ENCODE data around the gene GPAT2.
"Not testable (repeated sequence)": the region's sequence is repeated elsewhere in the genome, so short reads cannot be mapped to it uniquely, and the experiment has no call there.

Gene GPAT2

DNA sequence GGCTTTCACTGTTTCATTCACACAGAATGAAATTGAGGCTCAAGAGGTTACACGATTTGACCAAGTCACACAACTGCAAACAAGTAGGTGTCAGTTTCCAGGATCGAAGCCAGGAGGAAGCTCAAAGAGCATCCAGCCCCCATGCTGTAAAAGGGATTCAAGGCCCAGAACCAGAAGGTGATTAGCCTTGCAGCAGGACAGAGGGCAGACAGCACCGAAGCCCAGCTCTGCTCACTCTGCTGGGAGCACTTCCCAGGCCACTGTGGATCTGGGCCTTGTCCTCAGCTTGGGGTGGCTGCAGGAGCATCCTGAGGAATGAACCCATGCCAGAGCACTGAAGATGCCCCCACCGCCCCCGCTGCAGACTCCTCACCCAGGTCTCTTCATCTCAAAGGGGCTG is 27.8 kb upstream of the GPAT2 start:
- not testable (repeated sequence) for H3K27ac ChIP-seq (ENCODE audit: low read depth, low read length); H3K9ac ChIP-seq (ENCODE audit: low read length); H3K27me3 ChIP-seq (ENCODE audit: control insufficient read depth in 1 of 2, insufficient read depth in 2 of 2, low read length in 2 of 2); H3K36me3 ChIP-seq (ENCODE audit: insufficient read depth, low read length); H3K9me3 ChIP-seq (ENCODE audit: low read length); H3K4me3 ChIP-seq (ENCODE audit: low read depth in 1 of 2, low read length in 2 of 2); H3K4me1 ChIP-seq (ENCODE audit: insufficient read depth, low read length)

GRCh38 chr2:96061901-96062300 is 27.2 kb upstream of the GPAT2 start:
- H3K27ac ChIP-seq (ENCODE audit: low read depth, low read length); H3K9ac ChIP-seq (ENCODE audit: low read length); H3K4me1 ChIP-seq (ENCODE audit: insufficient read depth, low read length): not testable (repeated sequence)

DNA sequence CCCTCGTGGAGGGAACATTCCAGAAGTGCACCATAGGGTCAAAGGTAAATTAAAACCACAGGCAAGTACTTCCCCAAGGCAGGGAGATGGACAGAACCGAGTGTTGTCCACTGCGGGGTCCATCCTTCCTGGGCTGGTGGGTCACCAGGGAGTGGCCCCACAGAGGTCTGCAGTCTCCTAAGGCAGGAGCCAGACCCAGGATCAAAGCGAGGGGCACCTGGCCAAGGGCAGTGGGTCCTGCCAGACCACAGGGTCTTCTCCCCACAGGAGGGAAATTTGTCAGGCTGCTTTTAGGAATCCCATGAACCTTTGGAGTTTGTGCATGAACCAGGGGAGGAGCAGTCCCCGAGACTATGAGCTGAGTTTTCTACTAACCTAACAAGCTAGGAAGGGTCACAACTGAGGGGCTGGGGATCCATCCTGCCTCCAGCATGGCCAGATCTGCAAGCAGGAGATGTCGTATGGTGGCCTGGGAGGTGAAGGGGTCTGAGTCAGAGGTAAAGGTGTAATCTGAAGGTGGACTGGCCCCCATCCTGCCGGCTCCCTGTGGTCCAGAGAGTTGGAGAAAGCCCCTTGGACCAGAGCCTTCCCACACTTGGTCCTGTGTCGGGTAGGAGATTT is 26.6 kb upstream of the GPAT2 start:
- H3K4me3 ChIP-seq (ENCODE audit: low read depth in 1 of 2, low read length in 2 of 2); H3K27me3 ChIP-seq (ENCODE audit: control insufficient read depth in 1 of 2, insufficient read depth in 2 of 2, low read length in 2 of 2); H3K4me1 ChIP-seq (ENCODE audit: insufficient read depth, low read length); H3K9ac ChIP-seq (ENCODE audit: low read length); H3K27ac ChIP-seq (ENCODE audit: low read depth, low read length); H3K9me3 ChIP-seq (ENCODE audit: low read length); H3K36me3 ChIP-seq (ENCODE audit: insufficient read depth, low read length): not testable (repeated sequence)

More at GRCh38 chr2:96061901-96062300, 27.2 kb upstream of the GPAT2 start:
- H3K27me3 ChIP-seq (ENCODE audit: control insufficient read depth in 1 of 2, insufficient read depth in 2 of 2, low read length in 2 of 2); H3K4me3 ChIP-seq (ENCODE audit: low read depth in 1 of 2, low read length in 2 of 2); H3K36me3 ChIP-seq (ENCODE audit: insufficient read depth, low read length); H3K9me3 ChIP-seq (ENCODE audit: low read length): not testable (repeated sequence)

GRCh38 chr2:96060325-96060724 is 25.6 kb upstream of the GPAT2 start:
- not testable (repeated sequence) for H3K27me3 ChIP-seq (ENCODE audit: control insufficient read depth in 1 of 2, insufficient read depth in 2 of 2, low read length in 2 of 2); H3K9ac ChIP-seq (ENCODE audit: low read length); H3K9me3 ChIP-seq (ENCODE audit: low read length); H3K4me1 ChIP-seq (ENCODE audit: insufficient read depth, low read length); H3K27ac ChIP-seq (ENCODE audit: low read depth, low read length); H3K4me3 ChIP-seq (ENCODE audit: low read depth in 1 of 2, low read length in 2 of 2); H3K36me3 ChIP-seq (ENCODE audit: insufficient read depth, low read length)

DNA sequence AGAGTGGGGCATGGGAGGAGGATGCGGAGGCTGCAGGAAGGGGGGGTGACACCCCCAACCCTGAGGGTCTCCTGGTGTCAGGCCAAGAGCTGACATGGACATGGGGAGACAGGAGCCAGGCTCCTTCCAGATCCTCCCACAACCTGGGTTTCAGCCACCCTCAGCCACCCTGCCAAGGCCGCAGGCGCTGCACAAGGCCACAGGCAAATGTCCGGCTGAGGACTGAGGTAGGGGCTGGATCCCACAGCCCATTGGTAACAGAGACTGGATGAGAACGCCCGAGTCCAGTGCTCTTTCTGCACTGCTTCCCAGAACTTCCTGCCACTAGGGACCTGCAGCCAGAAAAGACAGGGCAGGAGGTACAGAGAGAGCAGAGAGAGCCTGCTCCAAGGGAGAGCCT is 24.7 kb upstream of the GPAT2 start:
- H3K9me3 ChIP-seq (ENCODE audit: low read length); H3K27me3 ChIP-seq (ENCODE audit: control insufficient read depth in 1 of 2, insufficient read depth in 2 of 2, low read length in 2 of 2): not testable (repeated sequence)

DNA sequence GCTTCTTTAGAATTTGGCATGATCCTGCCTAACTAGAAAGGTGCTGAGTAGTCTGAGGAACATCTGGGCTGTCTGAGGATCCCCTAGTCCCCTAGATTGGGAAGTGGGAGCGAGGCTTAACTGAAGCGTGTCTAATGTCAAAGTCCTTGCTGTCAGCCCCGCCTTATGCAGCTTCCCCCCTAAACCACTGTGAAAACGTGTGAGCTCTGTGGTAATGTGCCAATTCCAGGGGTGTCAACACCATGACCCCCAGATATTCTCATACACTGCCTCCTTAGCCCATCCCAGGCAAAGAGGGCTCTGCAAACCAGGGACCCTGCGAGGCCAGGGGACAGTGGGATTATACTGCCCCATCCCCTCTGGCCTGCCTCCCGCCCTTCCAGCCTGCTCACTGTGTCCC is 21.1 kb upstream of the GPAT2 start:
- H3K27me3 ChIP-seq (ENCODE audit: control insufficient read depth in 1 of 2, insufficient read depth in 2 of 2, low read length in 2 of 2); H3K9ac ChIP-seq (ENCODE audit: low read length); H3K36me3 ChIP-seq (ENCODE audit: insufficient read depth, low read length); H3K4me1 ChIP-seq (ENCODE audit: insufficient read depth, low read length); H3K9me3 ChIP-seq (ENCODE audit: low read length); H3K27ac ChIP-seq (ENCODE audit: low read depth, low read length); H3K4me3 ChIP-seq (ENCODE audit: low read depth in 1 of 2, low read length in 2 of 2): not testable (repeated sequence)

More for the DNA sequence above, 24.7 kb upstream of the GPAT2 start:
- not testable (repeated sequence) for H3K9ac ChIP-seq (ENCODE audit: low read length); H3K4me1 ChIP-seq (ENCODE audit: insufficient read depth, low read length); H3K27ac ChIP-seq (ENCODE audit: low read depth, low read length); H3K4me3 ChIP-seq (ENCODE audit: low read depth in 1 of 2, low read length in 2 of 2); H3K36me3 ChIP-seq (ENCODE audit: insufficient read depth, low read length)

- H3K9me3 ChIP-seq (ENCODE audit: low read length); H3K4me3 ChIP-seq (ENCODE audit: low read depth in 1 of 2, low read length in 2 of 2); H3K27me3 ChIP-seq (ENCODE audit: control insufficient read depth in 1 of 2, insufficient read depth in 2 of 2, low read length in 2 of 2); H3K9ac ChIP-seq (ENCODE audit: low read length); H3K4me1 ChIP-seq (ENCODE audit: insufficient read depth, low read length); H3K36me3 ChIP-seq (ENCODE audit: insufficient read depth, low read length); H3K27ac ChIP-seq (ENCODE audit: low read depth, low read length): not testable (repeated sequence)
Measured at GRCh38 chr2:96054537-96054936, 19.8 kb upstream of the GPAT2 start.

- not testable (repeated sequence) for H3K27ac ChIP-seq (ENCODE audit: low read depth, low read length); H3K9ac ChIP-seq (ENCODE audit: low read length); H3K9me3 ChIP-seq (ENCODE audit: low read length); H3K27me3 ChIP-seq (ENCODE audit: control insufficient read depth in 1 of 2, insufficient read depth in 2 of 2, low read length in 2 of 2); H3K4me3 ChIP-seq (ENCODE audit: low read depth in 1 of 2, low read length in 2 of 2); H3K4me1 ChIP-seq (ENCODE audit: insufficient read depth, low read length); H3K36me3 ChIP-seq (ENCODE audit: insufficient read depth, low read length)
Measured at GRCh38 chr2:96053385-96053784, 18.7 kb upstream of the GPAT2 start.

DNA sequence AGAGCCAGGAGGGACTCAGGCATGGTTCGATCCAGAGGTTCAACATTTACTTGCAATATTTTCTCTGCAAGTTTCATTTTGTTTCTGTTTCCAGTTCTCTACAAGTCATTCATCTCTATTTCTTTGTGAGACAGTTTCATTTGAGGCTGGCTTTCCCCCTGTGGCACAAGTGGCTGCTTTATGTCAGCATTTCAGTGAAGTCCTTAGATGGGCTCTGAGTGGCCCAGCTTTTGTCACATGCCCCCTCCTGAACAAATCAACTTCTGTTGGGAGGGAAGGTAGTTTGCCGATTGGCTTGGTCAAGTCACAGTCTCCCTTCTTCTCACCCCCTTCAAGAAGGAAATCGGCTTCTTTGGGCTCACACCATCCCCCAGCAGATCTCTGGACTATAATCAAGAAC is 17.9 kb upstream of the GPAT2 start:
- H3K4me3 ChIP-seq (ENCODE audit: low read depth in 1 of 2, low read length in 2 of 2); H3K4me1 ChIP-seq (ENCODE audit: insufficient read depth, low read length); H3K27ac ChIP-seq (ENCODE audit: low read depth, low read length); H3K36me3 ChIP-seq (ENCODE audit: insufficient read depth, low read length); H3K9me3 ChIP-seq (ENCODE audit: low read length); H3K27me3 ChIP-seq (ENCODE audit: control insufficient read depth in 1 of 2, insufficient read depth in 2 of 2, low read length in 2 of 2); H3K9ac ChIP-seq (ENCODE audit: low read length): not testable (repeated sequence)

GRCh38 chr2:96049917-96050262 is 15.2 kb upstream of the GPAT2 start:
- not testable (repeated sequence) for H3K4me1 ChIP-seq (ENCODE audit: insufficient read depth, low read length); H3K27ac ChIP-seq (ENCODE audit: low read depth, low read length); H3K27me3 ChIP-seq (ENCODE audit: control insufficient read depth in 1 of 2, insufficient read depth in 2 of 2, low read length in 2 of 2); H3K36me3 ChIP-seq (ENCODE audit: insufficient read depth, low read length); H3K4me3 ChIP-seq (ENCODE audit: low read depth in 1 of 2, low read length in 2 of 2); H3K9me3 ChIP-seq (ENCODE audit: low read length); H3K9ac ChIP-seq (ENCODE audit: low read length)

DNA sequence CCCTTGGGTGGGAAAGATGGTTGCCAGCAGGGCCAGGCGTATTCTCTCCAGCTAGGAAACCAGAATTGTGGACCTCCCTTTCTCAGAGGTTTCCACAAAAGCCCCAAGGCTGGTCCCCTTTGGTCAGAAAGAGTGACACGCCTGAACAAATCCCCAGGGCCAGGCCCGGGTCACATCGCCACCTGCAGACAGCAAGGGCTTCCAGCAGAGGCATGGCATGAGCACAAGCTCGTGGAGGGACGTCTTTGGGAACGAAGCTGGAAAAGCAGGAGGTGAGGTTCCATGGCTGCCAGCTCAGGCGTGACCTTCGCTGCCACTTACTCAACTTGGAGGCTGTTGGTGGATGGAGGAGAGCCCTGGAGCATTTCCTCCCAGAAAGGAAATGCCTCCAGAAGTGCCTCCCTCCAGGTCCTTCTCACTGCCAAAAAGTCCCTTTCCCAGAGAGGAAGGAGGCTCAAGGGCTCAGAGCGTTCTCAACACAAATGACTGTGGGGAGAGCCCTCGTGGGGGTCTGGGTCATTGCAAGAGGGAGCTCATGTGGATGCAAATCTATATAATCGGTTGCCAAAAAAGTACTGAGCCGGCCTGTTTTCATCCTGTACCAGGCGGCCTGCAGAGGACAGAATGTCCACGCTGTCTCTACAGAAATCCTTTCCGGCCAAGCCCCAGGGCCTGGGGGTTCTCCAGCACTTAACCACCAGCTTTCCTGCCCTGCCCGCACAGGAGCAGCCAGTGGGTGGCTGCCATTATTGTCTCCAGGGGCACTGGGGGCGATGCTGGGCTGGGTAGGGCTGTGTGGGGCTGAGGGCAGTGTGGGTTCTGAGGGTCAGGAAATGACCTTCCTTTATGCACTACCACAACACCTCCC is 14.6 kb upstream of the GPAT2 start:
- H3K4me1 ChIP-seq (ENCODE audit: insufficient read depth, low read length); H3K9ac ChIP-seq (ENCODE audit: low read length); H3K27me3 ChIP-seq (ENCODE audit: control insufficient read depth in 1 of 2, insufficient read depth in 2 of 2, low read length in 2 of 2); H3K36me3 ChIP-seq (ENCODE audit: insufficient read depth, low read length); H3K4me3 ChIP-seq (ENCODE audit: low read depth in 1 of 2, low read length in 2 of 2); H3K9me3 ChIP-seq (ENCODE audit: low read length); H3K27ac ChIP-seq (ENCODE audit: low read depth, low read length): not testable (repeated sequence)

DNA sequence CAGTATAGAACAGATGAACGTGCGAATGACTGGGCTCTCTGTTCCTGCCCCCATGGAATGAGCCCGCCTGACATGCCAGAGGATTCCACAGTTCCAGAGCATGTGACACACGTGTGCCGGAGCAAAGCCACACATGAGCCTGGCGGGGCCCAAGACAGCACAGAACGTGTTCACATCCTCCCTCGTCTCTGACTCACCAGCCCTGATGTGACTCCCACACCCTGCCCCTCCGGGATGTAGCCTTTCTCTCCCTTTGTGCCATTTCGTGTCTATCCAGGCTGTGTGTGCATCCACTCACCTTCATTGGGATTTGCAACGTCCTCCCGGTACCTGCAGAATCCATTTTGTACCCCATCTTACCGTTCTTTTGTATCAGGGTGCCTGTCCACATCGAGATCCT is 838 bp upstream of the GPAT2 start:
- H3K36me3 ChIP-seq (ENCODE audit: insufficient read depth, low read length); H3K4me3 ChIP-seq (ENCODE audit: low read depth in 1 of 2, low read length in 2 of 2); H3K27ac ChIP-seq (ENCODE audit: low read depth, low read length); H3K9me3 ChIP-seq (ENCODE audit: low read length); H3K27me3 ChIP-seq (ENCODE audit: control insufficient read depth in 1 of 2, insufficient read depth in 2 of 2, low read length in 2 of 2); H3K9ac ChIP-seq (ENCODE audit: low read length); H3K4me1 ChIP-seq (ENCODE audit: insufficient read depth, low read length): not testable (repeated sequence)
